Testis (tissue), 3 donors: ENCODE measurements around the gene LY6G6D. TPM values are rescaled to one million over a fixed set of nuclear protein-coding genes. Genes with fewer than 3 reads are reported as not detected.
"Not testable (repeated sequence)": the region's sequence is repeated elsewhere in the genome, so short reads cannot be mapped to it uniquely, and the experiment has no call there.

Experiments
- DNase-seq: peaks from one replicate; pipeline ENCODE4 v3.0.0-alpha.2; 2019
- H3K27ac ChIP-seq, 2 donors: fragments of 200-600 bp; sonication (generic); one replicate each; pipeline ENCODE4 v1.5.1; 2019
- H3K27me3 ChIP-seq: fragments of 200-600 bp; sonication (generic); one replicate; pipeline ENCODE4 v1.5.1; 2019
- H3K36me3 ChIP-seq: fragments of 200-600 bp; sonication (generic); one replicate; pipeline ENCODE4 v1.5.1; 2017; ENCODE audit warnings: low read depth; ENCODE audit errors: missing control alignments
- H3K4me1 ChIP-seq: fragments of 200-600 bp; sonication (generic); one replicate; pipeline ENCODE4 v1.5.1; 2019
- H3K4me3 ChIP-seq, 2 donors: fragments of 200-600 bp; sonication (generic); one replicate each; pipeline ENCODE4 v1.5.1; 2017 to 2019
- H3K9me3 ChIP-seq: fragments of 200-600 bp; sonication (generic); one replicate; pipeline ENCODE4 v1.5.1; 2017
- CTCF ChIP-seq, 3 experiments: fragments of 450-650 bp in 2 of 3; fragments of 200-600 bp in 1 of 3; sonication (generic) in 1 of 3; IDR thresholded peaks; one replicate each; pipeline ENCODE4 v1.5.1; 2016 to 2019; ENCODE audit warnings: antibody characterized with exemption in 3 of 3, mild to moderate bottlenecking in 2 of 3, moderate library complexity in 1 of 3
- POLR2A ChIP-seq: fragments of 450-650 bp; IDR thresholded peaks from one replicate; pipeline ENCODE4 v1.6.1; 2017; ENCODE audit warnings: antibody characterized with exemption, mild to moderate bottlenecking, moderate library complexity
- WGBS, 2 donors: methylation state at CpG; one replicate each; pipeline ENCODE4 v1.1.5; 2018; 5-methylcytosine and 5-hydroxymethylcytosine counted together
- intact Hi-C: fragments of 100-400 bp; cut with DNase I; formaldehyde crosslinking; loops from one replicate; pipeline ENCODE4 v1.15.1; 2023; ENCODE audit warnings: low total_unique reads
- polyA plus RNA-seq: library from polyadenylated mRNA; stranded (reverse); fragments of 350-450 nt; fragmentation: Illumina TruSeq; extraction: RNeasy Lipid Tissue Mini Kit (QIAGEN cat#74804); gene quantifications from one replicate; pipeline ENCODE4 v1.2.3, GENCODE V29; 2014; ENCODE audit warnings: low read depth, low replicate concordance; ENCODE audit not compliant: insufficient read depth
- total RNA-seq, 2 donors: library from RNA; depleted of rRNA; stranded (reverse); fragments of >200 nt; gene quantifications; one replicate each; pipeline ENCODE4 v1.2.3, GENCODE V29; 2016

Gene LY6G6D
- total and polyA plus RNA-seq, 3 donors from 2014 or later, result not detected

GRCh38 chr6:31705931-31706330 is 9.2 kb upstream of the LY6G6D start:
- intact Hi-C loops, result no loop called here
- WGBS, 2 donors, result 83 to 88% methylated on average over 6 of the region's 6 CpGs

GRCh38 chr6:31706599-31706998 is 8.5 kb upstream of the LY6G6D start, which contains the start of gene LY6G6F:
LY6G6F (plus strand) TSS chr6:31706866; CDS start chr6:31706907, 41 bp downstream.
- Histone ChIP-seq H3K9me3 (no peaks in the 10 kb centered on the region), H3K27ac (no peak within 1 kb of the TSS), H3K4me3 (no peak within 1 kb of the TSS), H3K4me1 (peaks cover 8% of the 10 kb centered on the region), H3K36me3 (no peaks in the 10 kb centered on the region), H3K27me3 (no peaks in the 10 kb centered on the region)
- TF ChIP-seq POLR2A (no peak), CTCF (IDR thresholded peaks at IDR 0.05) (no peak)
- intact Hi-C loops, result no loop called here
- WGBS, 2 donors, result 36 to 47% methylated on average over 3 of the region's 3 CpGs
- DNase-seq, result no peak

More at GRCh38 chr6:31705931-31706330, 9.2 kb upstream of the LY6G6D start:
- Histone ChIP-seq H3K4me3 (no peak overlapping the region), H3K4me1 (peaks cover 10% of the 10 kb centered on the region), H3K27me3 (no peaks in the 10 kb centered on the region), H3K36me3 (no peaks in the 10 kb centered on the region), H3K9me3 (no peaks in the 10 kb centered on the region), H3K27ac (no peak overlapping the region)
- TF ChIP-seq CTCF (IDR thresholded peaks at IDR 0.05) (no peak), POLR2A (no peak)
- no peak for DNase-seq

- Histone ChIP-seq H3K4me3 (no peak overlapping the region), H3K9me3 (no peaks in the 10 kb centered on the region), H3K4me1 (no peaks in the 10 kb centered on the region), H3K36me3 (no peaks in the 10 kb centered on the region), H3K27me3 (no peaks in the 10 kb centered on the region), H3K27ac (no peak overlapping the region)
- WGBS, 2 donors, result 83 to 85% methylated on average over 7 to 10 of the region's 10 CpGs
- no peak for TF ChIP-seq POLR2A
- TF ChIP-seq CTCF (IDR thresholded peaks at IDR 0.05), result no peak
- DNase-seq, result no peak
- intact Hi-C loops, result no loop called here
Measured at GRCh38 chr6:31707701-31708100, 7.4 kb upstream of the LY6G6D start.

- Histone ChIP-seq H3K4me3 (no peak overlapping the region), H3K36me3 (no peaks in the 10 kb centered on the region), H3K27ac (no peak overlapping the region), H3K9me3 (no peaks in the 10 kb centered on the region), H3K27me3 (no peaks in the 10 kb centered on the region), H3K4me1 (no peaks in the 10 kb centered on the region)
- no peak for DNase-seq
- 88 to 98% methylated on average over 3 of the region's 3 CpGs for WGBS, 2 donors
- intact Hi-C loops, result no loop called here
- TF ChIP-seq CTCF (IDR thresholded peaks at IDR 0.05) (no peak), POLR2A (no peak)
Measured at GRCh38 chr6:31708224-31708623, 6.9 kb upstream of the LY6G6D start.

GRCh38 chr6:31709157-31709556 is 6.0 kb upstream of the LY6G6D start:
- H3K4me3 ChIP-seq, DNase-seq, intact Hi-C loops, H3K27ac ChIP-seq, H3K36me3 ChIP-seq, H3K27me3 ChIP-seq, H3K4me1 ChIP-seq, H3K9me3 ChIP-seq: not testable (repeated sequence)
- 91% methylated on average over 11 of the region's 11 CpGs for WGBS, 2 donors
